Measurements from ENCODE around the gene CD6. TPM values are rescaled to one million over a fixed set of nuclear protein-coding genes. Genes with fewer than 3 reads are reported as not detected.
"Not testable (repeated sequence)": the region's sequence is repeated elsewhere in the genome, so short reads cannot be mapped to it uniquely, and the experiment has no call there.

CD6 gene
- total and polyA plus RNA-seq, 3 donors from 2014 or later, result 0.87 to 3.1 (median 1.6) TPM

- TF ChIP-seq, protein P1, sequence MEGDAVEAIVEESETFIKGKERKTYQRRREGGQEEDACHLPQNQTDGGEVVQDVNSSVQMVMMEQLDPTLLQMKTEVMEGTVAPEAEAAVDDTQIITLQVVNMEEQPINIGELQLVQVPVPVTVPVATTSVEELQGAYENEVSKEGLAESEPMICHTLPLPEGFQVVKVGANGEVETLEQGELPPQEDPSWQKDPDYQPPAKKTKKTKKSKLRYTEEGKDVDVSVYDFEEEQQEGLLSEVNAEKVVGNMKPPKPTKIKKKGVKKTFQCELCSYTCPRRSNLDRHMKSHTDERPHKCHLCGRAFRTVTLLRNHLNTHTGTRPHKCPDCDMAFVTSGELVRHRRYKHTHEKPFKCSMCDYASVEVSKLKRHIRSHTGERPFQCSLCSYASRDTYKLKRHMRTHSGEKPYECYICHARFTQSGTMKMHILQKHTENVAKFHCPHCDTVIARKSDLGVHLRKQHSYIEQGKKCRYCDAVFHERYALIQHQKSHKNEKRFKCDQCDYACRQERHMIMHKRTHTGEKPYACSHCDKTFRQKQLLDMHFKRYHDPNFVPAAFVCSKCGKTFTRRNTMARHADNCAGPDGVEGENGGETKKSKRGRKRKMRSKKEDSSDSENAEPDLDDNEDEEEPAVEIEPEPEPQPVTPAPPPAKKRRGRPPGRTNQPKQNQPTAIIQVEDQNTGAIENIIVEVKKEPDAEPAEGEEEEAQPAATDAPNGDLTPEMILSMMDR (IDR thresholded peaks at IDR 0.05), result no peak
- TF ChIP-seq POLR2A (IDR thresholded peaks at IDR 0.05), result no peak
- Histone ChIP-seq H3K9me3 (no peaks in the 10 kb centered on the region), H3K36me3 (ENCODE audit: low read depth, missing control alignments) (no peaks in the 10 kb centered on the region), H3K27ac (no peak overlapping the region), H3K27me3 (no peaks in the 10 kb centered on the region), H3K4me1 (no peaks in the 10 kb centered on the region), H3K4me3 (no peak overlapping the region)
- DNase-seq, result no peak
- 67 to 75% methylated on average over 5 of the region's 5 CpGs for WGBS, 2 donors
- intact Hi-C loops (cut with DNase I; ENCODE audit: low total_unique reads), result no loop called here
Observed at GRCh38 chr11:60970890-60971289, 590 bp upstream of the CD6 start.

DNA sequence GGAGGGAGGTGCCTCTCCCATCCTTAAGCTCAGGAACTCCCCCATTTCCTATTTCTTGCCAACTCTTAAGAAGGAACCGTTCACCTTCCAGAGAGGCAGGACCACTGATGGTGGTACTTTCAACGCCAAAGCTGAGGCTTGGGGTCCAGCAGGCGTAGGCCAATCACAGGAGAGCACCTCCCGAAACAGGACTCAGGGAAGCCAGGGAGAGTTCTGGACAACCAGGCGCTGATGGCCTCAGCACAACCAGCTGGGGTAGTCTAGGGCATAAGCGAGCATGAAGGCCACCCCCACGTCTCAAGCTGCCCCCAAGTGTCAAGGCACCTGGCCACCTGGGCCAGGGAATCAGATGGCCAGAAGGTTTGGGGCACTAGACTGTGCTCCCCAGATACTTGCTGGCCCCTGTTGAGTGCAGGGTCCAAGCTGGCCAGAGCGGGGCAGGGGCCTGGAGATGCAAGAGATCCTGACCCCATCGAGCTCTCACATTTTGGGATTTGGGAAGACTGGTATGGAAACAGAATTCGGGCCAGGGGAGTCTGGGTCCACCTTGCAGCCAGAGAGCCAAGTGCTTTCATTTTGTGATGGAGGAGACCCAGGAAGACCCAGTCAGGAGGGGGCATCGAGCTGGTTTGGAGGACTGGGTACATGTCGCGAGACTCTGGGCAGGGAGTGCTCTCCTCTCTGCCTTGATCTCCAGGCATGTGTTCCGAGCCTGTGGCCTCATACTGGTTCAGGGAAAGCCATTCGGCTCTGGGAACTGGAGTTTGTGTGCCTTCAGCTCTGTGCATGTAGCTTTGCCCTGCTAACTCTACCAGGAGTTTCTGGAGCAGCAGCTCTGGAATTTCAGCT lies 926 bp downstream of the CD6 start:
- H3K4me3 ChIP-seq, result no peak overlapping the region
- no peaks in the 10 kb centered on the region for H3K36me3 ChIP-seq (ENCODE audit: low read depth, missing control alignments)
- H3K27me3 ChIP-seq, result no peaks in the 10 kb centered on the region
- no peaks in the 10 kb centered on the region for H3K4me1 ChIP-seq
- no peak overlapping the region for H3K27ac ChIP-seq
- 58 to 92% methylated on average over 3 to 13 of the region's 15 CpGs for WGBS, 2 donors
- intact Hi-C loops (cut with DNase I; ENCODE audit: low total_unique reads), result no loop called here
- H3K9me3 ChIP-seq, result no peaks in the 10 kb centered on the region
- no peak for DNase-seq
- TF ChIP-seq, protein P1 (IDR thresholded peaks at IDR 0.05), result no peak
- no peak for TF ChIP-seq POLR2A (IDR thresholded peaks at IDR 0.05)

DNA sequence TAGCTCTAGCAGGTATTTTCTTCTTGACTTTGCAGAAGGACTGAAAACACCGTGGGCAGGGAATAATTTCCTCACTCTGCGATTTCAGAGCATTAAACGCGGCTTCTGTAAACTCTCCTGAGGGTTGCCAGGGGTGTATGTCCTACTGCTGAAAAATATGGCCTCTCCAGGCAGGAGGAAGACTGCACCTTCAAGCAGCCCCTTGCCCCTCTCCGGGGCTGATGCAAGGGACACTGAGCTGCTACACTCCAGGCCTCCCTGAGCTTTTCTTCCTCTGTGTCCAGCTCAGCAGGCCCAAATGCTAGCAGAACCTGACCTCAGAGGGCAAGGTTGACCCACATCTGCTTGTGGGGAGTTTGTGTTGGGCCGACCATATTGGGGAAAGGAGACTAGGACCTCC lies 2.2 kb downstream of the CD6 start:
- no peak for TF ChIP-seq POLR2A (IDR thresholded peaks at IDR 0.05)
- TF ChIP-seq, protein P1 (IDR thresholded peaks at IDR 0.05), result no peak
- no peak overlapping the region for H3K27ac ChIP-seq
- WGBS, 2 donors, result 90 to 92% methylated on average over 6 of the region's 6 CpGs
- DNase-seq, result no peak
- no peaks in the 10 kb centered on the region for H3K27me3 ChIP-seq
- intact Hi-C loops (cut with DNase I; ENCODE audit: low total_unique reads), result no loop called here
- no peaks in the 10 kb centered on the region for H3K36me3 ChIP-seq (ENCODE audit: low read depth, missing control alignments)
- H3K4me1 ChIP-seq, result no peaks in the 10 kb centered on the region
- H3K4me3 ChIP-seq, result no peak overlapping the region
- no peaks in the 10 kb centered on the region for H3K9me3 ChIP-seq

DNA sequence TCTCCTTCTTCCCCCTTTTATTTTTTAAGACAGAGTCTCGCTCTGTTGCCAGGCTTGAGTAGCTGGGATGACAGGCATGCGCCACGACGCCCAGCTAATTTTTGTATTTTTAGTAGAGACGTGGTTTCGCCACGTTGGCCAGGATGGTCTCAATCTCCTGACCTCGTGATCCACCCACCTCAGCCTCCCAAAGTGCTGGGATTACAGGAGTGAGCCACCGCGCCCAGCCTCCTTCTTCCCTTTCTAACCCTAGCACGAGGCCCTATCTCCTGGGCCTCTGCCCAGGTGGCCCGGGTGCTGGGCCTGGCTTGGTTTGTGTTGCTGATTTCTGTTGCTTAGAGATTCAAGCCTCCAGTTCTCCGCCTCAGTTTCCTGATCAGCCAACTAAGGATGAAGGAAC lies 2.8 kb downstream of the CD6 start:
- H3K27me3 ChIP-seq; H3K4me3 ChIP-seq; DNase-seq; H3K27ac ChIP-seq; H3K36me3 ChIP-seq (ENCODE audit: low read depth, missing control alignments); H3K4me1 ChIP-seq; H3K9me3 ChIP-seq; intact Hi-C loops (cut with DNase I; ENCODE audit: low total_unique reads): not testable (repeated sequence)
- 85 to 93% methylated on average over 12 to 13 of the region's 13 CpGs for WGBS, 2 donors

DNA sequence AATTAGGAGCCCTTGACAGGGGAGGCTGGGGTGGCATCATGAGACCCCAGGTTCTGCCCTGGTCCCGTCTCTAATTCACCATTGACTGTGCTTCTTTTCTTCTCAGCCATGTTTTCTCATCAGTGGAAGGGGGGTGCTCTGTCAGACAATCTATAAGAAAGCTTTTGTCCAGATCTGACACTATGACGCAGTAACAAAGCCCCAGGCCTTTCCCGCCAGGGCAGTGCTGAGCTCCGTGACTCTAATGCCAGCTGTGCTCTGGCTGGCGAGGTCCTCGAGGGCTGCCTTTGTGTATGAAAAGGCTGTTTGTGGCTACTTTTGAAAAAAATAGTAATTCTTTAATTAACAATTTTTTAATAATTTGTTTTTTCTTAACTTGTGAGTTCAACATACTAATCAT lies 3.2 kb downstream of the CD6 start:
- no peaks in the 10 kb centered on the region for H3K4me1 ChIP-seq
- no peak for DNase-seq
- WGBS, 2 donors, result 93 to 95% methylated on average over 6 of the region's 6 CpGs

More for the DNA sequence above, 3.2 kb downstream of the CD6 start:
- H3K36me3 ChIP-seq (ENCODE audit: low read depth, missing control alignments), result no peaks in the 10 kb centered on the region
- H3K4me3 ChIP-seq, result no peak overlapping the region
- no peak overlapping the region for H3K27ac ChIP-seq
- TF ChIP-seq, protein P1 (IDR thresholded peaks at IDR 0.05), result no peak
- TF ChIP-seq POLR2A (IDR thresholded peaks at IDR 0.05), result no peak
- H3K9me3 ChIP-seq, result no peaks in the 10 kb centered on the region
- intact Hi-C loops (cut with DNase I; ENCODE audit: low total_unique reads), result no loop called here
- no peaks in the 10 kb centered on the region for H3K27me3 ChIP-seq
